ENCODE data around the gene GRIP1.

GRIP1 gene

GRCh38 chr12:66303316-66303804 is 375.5 kb downstream of the GRIP1 start:
- DNase-seq = peak; percentile 67

GRCh38 chr12:66302827-66303169 is 376.1 kb downstream of the GRIP1 start:
- no peak for DNase-seq

GRCh38 chr12:66301944-66302826 is 376.7 kb downstream of the GRIP1 start, which contains the start of gene HELB:
Gene HELB (plus strand): TSS chr12:66302493. CDS start chr12:66302604, 111 bp downstream.
- peak; percentile 97 for DNase-seq

GRCh38 chr12:66297923-66298322 is 381.0 kb downstream of the GRIP1 start:
- DNase-seq = no peak

Measured in CD4-positive, alpha-beta T cell treated with Interleukin-12 subunit alpha and Interleukin-12 subunit beta, for 1 hour (primary cell).